K562 (cell line): Measurements from ENCODE around the gene SERF2. TPM values are rescaled to one million over a fixed set of nuclear protein-coding genes. Genes with fewer than 3 reads are reported as not detected.

Source experiments
- ATF6 ChIP-seq: sonication (generic); formaldehyde crosslinking; IDR thresholded peaks from 2 replicates; pipeline ENCODE4 v1.4.0; 2020; ENCODE audit warnings: mild to moderate bottlenecking, missing genetic modification reagents
- CBFB ChIP-seq: sonication (generic); formaldehyde crosslinking; IDR thresholded peaks from 2 replicates; pipeline ENCODE4 v1.4.0; 2020; ENCODE audit warnings: mild to moderate bottlenecking, missing genetic modification reagents
- CCNT2 ChIP-seq: IDR thresholded peaks from 2 replicates; pipeline ENCODE4 v1.6.1; 2011; ENCODE audit warnings: borderline replicate concordance, low read depth, mild to moderate bottlenecking, moderate library complexity, mixed read lengths, low read length; ENCODE audit not compliant: insufficient read length; ENCODE audit errors: extremely low read depth
- DMBX1 ChIP-seq: fragments of 250-450 bp; sonication (Bioruptor Pico); IDR thresholded peaks from 2 replicates; pipeline ENCODE4 v1.8.0; 2022; ENCODE audit warnings: inconsistent platforms, mild to moderate bottlenecking, moderate library complexity, borderline replicate concordance
- ELF4 ChIP-seq: fragments of 450-650 bp; formaldehyde crosslinking; IDR thresholded peaks from 2 replicates; pipeline ENCODE4 v1.4.0; 2022; ENCODE audit warnings: missing genetic modification characterization
- FOXA1 ChIP-seq: fragments of 450-650 bp; IDR thresholded peaks from 2 replicates; pipeline ENCODE4 v1.6.1; 2016; ENCODE audit warnings: mild to moderate bottlenecking, borderline replicate concordance
- KDM1A ChIP-seq, 2 experiments: fragments of 450-650 bp; IDR thresholded peaks; 2 replicates each; pipeline ENCODE4 v1.6.1; 2016; ENCODE audit warnings: mild to moderate bottlenecking in 2 of 2
- KDM2B ChIP-seq: fragments of 250-450 bp; sonication (Bioruptor Pico); IDR thresholded peaks from 2 replicates; pipeline ENCODE4 v1.8.0; 2021; ENCODE audit warnings: mild to moderate bottlenecking, moderate library complexity
- LCOR ChIP-seq: sonication (generic); formaldehyde crosslinking; IDR thresholded peaks from 2 replicates; pipeline ENCODE4 v1.8.0; 2022; ENCODE audit warnings: mild to moderate bottlenecking, missing genetic modification reagents
- PHB2 ChIP-seq: fragments of 450-650 bp; IDR thresholded peaks from 2 replicates; pipeline ENCODE4 v1.6.1; 2017; ENCODE audit warnings: low read depth
- RAD21 ChIP-seq, 2 experiments: fragments of 250-450 bp in 1 of 2; fragments of 450-650 bp in 1 of 2; sonication (Bioruptor Pico) in 1 of 2; formaldehyde crosslinking in 1 of 2; IDR thresholded peaks in 1 of 2; conservative IDR thresholded peaks in 1 of 2; 2 replicates each; pipeline versions ENCODE4 v1.4.0 to v1.8.0; 2020 to 2022; ENCODE audit warnings: mild to moderate bottlenecking in 2 of 2, moderate library complexity in 1 of 2
- SRF ChIP-seq, 2 experiments: fragments of 250-450, 450-650 bp in 1 of 2; sonication (Bioruptor Pico) in 1 of 2; sonication (generic) in 1 of 2; formaldehyde crosslinking; IDR thresholded peaks; 2 replicates each; pipeline versions ENCODE4 v1.5.0 to v1.5.1; 2020 to 2022; ENCODE audit warnings: mild to moderate bottlenecking in 1 of 2, missing genetic modification reagents in 1 of 2
- TAF1 ChIP-seq: IDR thresholded peaks from 2 replicates; pipeline ENCODE4 v1.6.1; 2011; ENCODE audit warnings: mild to moderate bottlenecking, low read length, moderate library complexity; ENCODE audit not compliant: insufficient read depth, control insufficient read depth, severe bottlenecking; ENCODE audit errors: extremely low read depth
- TCF7 ChIP-seq: sonication (generic); IDR thresholded peaks from 2 replicates; pipeline ENCODE4 v1.6.1; 2016; ENCODE audit warnings: antibody characterized with exemption, borderline replicate concordance
- TOE1 ChIP-seq, 2 experiments: fragments of 450-650 bp in 1 of 2; sonication (generic) in 1 of 2; formaldehyde crosslinking in 1 of 2; IDR thresholded peaks; 2 replicates each; pipeline versions ENCODE4 v1.7.1 to v1.8.0; 2016 to 2022; ENCODE audit warnings: borderline replicate concordance in 2 of 2, mild to moderate bottlenecking in 2 of 2, antibody characterized with exemption in 1 of 2, inconsistent platforms in 1 of 2, low read depth in 1 of 2, missing genetic modification reagents in 1 of 2, moderate library complexity in 1 of 2
- ZNF253 ChIP-seq: fragments of 250-450 bp; sonication (Bioruptor Pico); conservative IDR thresholded peaks from 2 replicates; pipeline ENCODE4 v1.6.1; 2021; ENCODE audit warnings: mild to moderate bottlenecking
- ZNF282 ChIP-seq: sonication (generic); formaldehyde crosslinking; IDR thresholded peaks from 2 replicates; pipeline ENCODE4 v1.8.1; 2023; ENCODE audit warnings: missing genetic modification reagents
- polyA plus RNA-seq, 8 experiments: library from polyadenylated mRNA; depleted of rRNA in 4 of 8; stranded (reverse) in 5 of 8; unstranded in 3 of 8; fragments of >200 nt; fragmentation: Nextera tagmentation in 2 of 8; fragmentation: Illumina TruSeq in 1 of 8; extraction: Ambion mirVana in 2 of 8; extraction: Trizol in 1 of 8; gene quantifications; 2 replicates each; pipeline versions ENCODE4 v1.2.1 to v1.2.3, GENCODE V29; 2011 to 2014; ENCODE audit warnings: inconsistent platforms in 1 of 8, missing spikeins in 1 of 8
- total RNA-seq, 7 experiments: library from RNA; depleted of rRNA in 6 of 7; stranded (reverse); fragments of >200 nt in 6 of 7; fragmentation: Illumina TruSeq in 2 of 7; extraction: Trizol in 2 of 7; gene quantifications; 2 replicates each; pipeline versions ENCODE4 v1.2.1 to v1.2.3, GENCODE V29; 2011 to 2021; ENCODE audit warnings: low replicate concordance in 1 of 7
- TF ChIP-seq, protein P1 (sequence below): fragments of 250-450 bp; sonication (Bioruptor Pico); IDR thresholded peaks from 2 replicates; pipeline ENCODE4 v1.4.0; 2020

Gene SERF2
- total and polyA plus RNA-seq, 9 of the 15 experiments (the other 6 are each of a cell fraction or from before 2014, with no cell fraction given) = 497 to 3,360 (median 867) TPM

GRCh38 chr15:43826508-43827341 is 34.6 kb downstream of the SERF2 start, which contains the start of gene WDR76 (continued):
- TF ChIP-seq, protein P1, sequence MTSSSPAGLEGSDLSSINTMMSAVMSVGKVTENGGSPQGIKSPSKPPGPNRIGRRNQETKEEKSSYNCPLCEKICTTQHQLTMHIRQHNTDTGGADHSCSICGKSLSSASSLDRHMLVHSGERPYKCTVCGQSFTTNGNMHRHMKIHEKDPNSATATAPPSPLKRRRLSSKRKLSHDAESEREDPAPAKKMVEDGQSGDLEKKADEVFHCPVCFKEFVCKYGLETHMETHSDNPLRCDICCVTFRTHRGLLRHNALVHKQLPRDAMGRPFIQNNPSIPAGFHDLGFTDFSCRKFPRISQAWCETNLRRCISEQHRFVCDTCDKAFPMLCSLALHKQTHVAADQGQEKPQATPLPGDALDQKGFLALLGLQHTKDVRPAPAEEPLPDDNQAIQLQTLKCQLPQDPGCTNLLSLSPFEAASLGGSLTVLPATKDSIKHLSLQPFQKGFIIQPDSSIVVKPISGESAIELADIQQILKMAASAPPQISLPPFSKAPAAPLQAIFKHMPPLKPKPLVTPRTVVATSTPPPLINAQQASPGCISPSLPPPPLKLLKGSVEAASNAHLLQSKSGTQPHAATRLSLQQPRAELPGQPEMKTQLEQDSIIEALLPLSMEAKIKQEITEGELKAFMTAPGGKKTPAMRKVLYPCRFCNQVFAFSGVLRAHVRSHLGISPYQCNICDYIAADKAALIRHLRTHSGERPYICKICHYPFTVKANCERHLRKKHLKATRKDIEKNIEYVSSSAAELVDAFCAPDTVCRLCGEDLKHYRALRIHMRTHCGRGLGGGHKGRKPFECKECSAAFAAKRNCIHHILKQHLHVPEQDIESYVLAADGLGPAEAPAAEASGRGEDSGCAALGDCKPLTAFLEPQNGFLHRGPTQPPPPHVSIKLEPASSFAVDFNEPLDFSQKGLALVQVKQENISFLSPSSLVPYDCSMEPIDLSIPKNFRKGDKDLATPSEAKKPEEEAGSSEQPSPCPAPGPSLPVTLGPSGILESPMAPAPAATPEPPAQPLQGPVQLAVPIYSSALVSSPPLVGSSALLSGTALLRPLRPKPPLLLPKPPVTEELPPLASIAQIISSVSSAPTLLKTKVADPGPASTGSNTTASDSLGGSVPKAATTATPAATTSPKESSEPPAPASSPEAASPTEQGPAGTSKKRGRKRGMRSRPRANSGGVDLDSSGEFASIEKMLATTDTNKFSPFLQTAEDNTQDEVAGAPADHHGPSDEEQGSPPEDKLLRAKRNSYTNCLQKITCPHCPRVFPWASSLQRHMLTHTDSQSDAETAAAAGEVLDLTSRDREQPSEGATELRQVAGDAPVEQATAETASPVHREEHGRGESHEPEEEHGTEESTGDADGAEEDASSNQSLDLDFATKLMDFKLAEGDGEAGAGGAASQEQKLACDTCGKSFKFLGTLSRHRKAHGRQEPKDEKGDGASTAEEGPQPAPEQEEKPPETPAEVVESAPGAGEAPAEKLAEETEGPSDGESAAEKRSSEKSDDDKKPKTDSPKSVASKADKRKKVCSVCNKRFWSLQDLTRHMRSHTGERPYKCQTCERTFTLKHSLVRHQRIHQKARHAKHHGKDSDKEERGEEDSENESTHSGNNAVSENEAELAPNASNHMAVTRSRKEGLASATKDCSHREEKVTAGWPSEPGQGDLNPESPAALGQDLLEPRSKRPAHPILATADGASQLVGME = peak; percentile 81
- TF ChIP-seq ELF4 (CRISPR knock-in tag) (peak; percentile 51; the same call in 1 of the 2 replicates), KDM2B (CRISPR knock-in tag) (0 out of 2 replicates have a peak, but pooled peaks have one; percentile 50), LCOR (peak; percentile 96), TCF7 (no peak), TOE1 (IDR thresholded peaks at IDR 0.05; ENCODE audit: borderline replicate concordance) (peak; percentile 20; the same call in 1 of the 2 replicates), TOE1 (CRISPR knock-in tag; IDR thresholded peaks at IDR 0.05; ENCODE audit: borderline replicate concordance, low read depth) (no peak), FOXA1 (no peak), CCNT2 (peak; percentile 54), SRF (CRISPR knock-in tag; IDR thresholded peaks at IDR 0.05) (peak in 1 of 2 experiments; percentile 69; a peak in 2 of 4 replicates), DMBX1 (peak; percentile 83), ZNF282 (no peak), ATF6 (CRISPR knock-in tag) (peak; percentile 97), TAF1 (peak; percentile 81), PHB2 (no peak), RAD21 (CRISPR knock-in tag; conservative IDR thresholded peaks at IDR 0.05 in 1 of 2, IDR thresholded peaks at IDR 0.05 in 1 of 2) (no peak), ZNF253 (CRISPR knock-in tag) (no peak), CBFB (CRISPR knock-in tag) (peak; percentile 72; the same call in 1 of the 2 replicates), KDM1A (IDR thresholded peaks at IDR 0.05) (peak; percentile 5 to 39; a peak in 2 of 4 replicates)
